Stimulated activated CD4-positive, alpha-beta T cell treated with anti-CD3 and anti-CD28 coated beads, TNF-alpha, amount 100 ng/mL, for 48 hours (primary cell): ENCODE results near the gene RCE1.

Experiments used
- DNase-seq, 3 donors: peaks; one replicate each; pipeline ENCODE4 v3.0.0-alpha.2; 2020; ENCODE audit warnings: low read depth in 3 of 3

The RCE1 gene

GRCh38 chr11:66885950-66886440 lies 42.8 kb downstream of the RCE1 start:
- no peak for DNase-seq

DNA sequence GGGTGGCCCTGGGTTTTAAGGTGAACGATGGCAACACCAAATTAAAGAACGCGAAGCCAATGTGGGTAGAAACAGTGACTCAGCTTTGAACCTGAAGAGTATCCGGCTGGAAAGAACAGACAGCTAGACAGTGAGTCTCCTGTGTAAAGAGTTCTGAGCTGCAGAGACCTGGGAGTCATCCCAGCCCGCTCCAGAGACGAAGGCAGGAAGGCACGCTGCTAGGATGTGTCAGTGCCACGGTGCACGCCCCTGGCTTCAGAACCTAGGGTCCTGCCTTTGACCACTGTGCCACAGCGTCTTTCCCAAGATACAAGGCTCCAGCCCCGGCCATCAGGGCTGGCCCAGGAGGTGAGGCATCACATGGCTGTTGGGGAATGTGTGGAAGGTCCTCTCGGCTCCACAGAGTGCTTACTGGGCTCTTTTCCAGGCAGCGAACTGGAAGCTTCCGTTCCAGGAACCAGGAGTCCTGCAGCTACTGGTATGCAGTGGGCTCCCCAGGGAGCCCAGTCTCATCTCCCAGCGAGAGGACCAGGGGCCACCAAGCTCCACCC lies 43.5 kb downstream of the RCE1 start:
- no peak for DNase-seq

DNA sequence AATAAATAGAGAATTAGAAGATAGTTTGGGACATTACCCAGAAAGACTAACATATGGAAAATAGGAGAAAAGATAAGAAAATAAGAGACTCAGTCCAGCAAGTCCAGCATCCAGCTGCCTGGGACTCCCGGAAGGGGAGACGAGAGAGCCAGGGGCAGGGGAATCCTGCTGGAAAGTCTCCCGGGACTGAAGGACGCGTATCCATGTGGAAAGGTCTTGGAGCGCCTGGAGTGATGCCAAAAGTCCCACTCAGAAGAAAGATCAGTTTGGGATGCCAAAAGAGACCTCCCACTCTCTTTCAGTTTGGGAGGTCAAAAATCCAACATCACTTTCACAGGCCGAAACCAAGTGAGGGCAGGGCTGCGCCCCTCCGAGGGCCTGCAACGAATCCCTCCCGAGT lies 44.3 kb downstream of the RCE1 start:
- no peak for DNase-seq

DNA sequence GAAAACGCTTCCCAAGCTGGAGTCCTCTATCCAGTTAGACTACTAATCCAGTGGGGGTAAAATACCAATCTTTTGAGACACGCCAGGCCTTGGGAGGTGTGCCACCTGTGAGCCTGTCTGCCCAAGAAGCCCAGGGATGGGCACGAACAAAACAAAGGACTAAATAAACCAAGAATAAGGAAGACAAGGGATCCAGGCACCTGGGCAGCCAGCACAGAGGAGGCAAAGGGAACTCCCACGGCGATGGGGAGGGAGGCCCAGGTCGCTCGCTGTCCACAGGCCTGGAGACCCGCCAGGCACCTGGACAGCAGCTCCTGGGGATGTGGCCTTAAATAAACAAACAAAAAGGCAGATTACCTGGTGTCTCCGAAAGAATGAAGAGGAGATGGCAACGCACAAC lies 45.0 kb downstream of the RCE1 start:
- no peak for DNase-seq

- no peak for DNase-seq
Observed at GRCh38 chr11:66889960-66890359, 46.7 kb downstream of the RCE1 start.

GRCh38 chr11:66891851-66892660 lies 48.8 kb downstream of the RCE1 start:
- peak; percentile 45 to 68 (median 62) for DNase-seq

- no peak for DNase-seq
Observed at GRCh38 chr11:66892911-66893310, 49.7 kb downstream of the RCE1 start.

GRCh38 chr11:66894141-66894540 lies 50.9 kb downstream of the RCE1 start:
- DNase-seq: no peak
